Measurements from ENCODE around the gene LRRC74A.
"Not testable (repeated sequence)": the region's sequence is repeated elsewhere in the genome, so short reads cannot be mapped to it uniquely, and the experiment has no call there.

The LRRC74A gene

DNA sequence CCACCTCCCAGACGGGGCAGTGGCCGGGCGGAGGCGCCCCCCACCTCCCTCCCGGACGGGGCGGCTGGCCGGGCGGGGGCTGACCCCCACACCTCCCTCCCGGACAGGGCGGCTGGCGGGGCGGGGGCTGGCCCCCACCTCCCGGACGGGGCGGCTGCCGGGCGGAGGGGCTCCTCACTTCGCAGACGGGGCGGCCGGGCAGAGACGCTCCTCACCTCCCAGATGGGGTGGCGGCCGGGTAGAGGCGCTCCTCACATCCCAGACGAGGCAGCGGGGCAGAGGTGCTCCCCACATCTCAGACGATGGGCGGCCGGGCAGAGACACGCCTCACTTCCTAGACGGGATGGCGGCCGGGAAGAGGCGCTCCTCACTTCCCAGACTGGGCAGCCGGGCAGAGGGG is 71.8 kb downstream of the LRRC74A start:
- DNase-seq, result not testable (repeated sequence)

DNA sequence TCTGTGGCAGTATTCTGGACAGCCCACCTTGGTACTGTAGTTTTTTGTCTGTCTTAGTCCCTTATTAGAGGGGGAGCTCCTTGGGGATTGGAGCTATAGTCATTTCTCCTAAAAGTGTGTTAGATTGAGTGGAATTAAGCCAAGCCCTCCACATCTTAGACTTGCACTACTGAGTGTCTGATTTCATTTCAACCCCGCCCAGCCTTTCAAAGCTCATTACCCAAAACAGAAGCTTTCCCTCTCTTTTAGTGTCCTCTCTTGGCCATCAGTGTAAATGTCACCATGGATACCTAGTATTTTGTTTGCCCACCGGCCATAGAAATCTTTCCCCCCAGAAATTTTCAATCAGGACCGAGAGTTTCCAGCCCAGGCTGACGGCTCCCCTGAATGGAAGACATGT is 74.5 kb downstream of the LRRC74A start:
- no peak for DNase-seq

DNA sequence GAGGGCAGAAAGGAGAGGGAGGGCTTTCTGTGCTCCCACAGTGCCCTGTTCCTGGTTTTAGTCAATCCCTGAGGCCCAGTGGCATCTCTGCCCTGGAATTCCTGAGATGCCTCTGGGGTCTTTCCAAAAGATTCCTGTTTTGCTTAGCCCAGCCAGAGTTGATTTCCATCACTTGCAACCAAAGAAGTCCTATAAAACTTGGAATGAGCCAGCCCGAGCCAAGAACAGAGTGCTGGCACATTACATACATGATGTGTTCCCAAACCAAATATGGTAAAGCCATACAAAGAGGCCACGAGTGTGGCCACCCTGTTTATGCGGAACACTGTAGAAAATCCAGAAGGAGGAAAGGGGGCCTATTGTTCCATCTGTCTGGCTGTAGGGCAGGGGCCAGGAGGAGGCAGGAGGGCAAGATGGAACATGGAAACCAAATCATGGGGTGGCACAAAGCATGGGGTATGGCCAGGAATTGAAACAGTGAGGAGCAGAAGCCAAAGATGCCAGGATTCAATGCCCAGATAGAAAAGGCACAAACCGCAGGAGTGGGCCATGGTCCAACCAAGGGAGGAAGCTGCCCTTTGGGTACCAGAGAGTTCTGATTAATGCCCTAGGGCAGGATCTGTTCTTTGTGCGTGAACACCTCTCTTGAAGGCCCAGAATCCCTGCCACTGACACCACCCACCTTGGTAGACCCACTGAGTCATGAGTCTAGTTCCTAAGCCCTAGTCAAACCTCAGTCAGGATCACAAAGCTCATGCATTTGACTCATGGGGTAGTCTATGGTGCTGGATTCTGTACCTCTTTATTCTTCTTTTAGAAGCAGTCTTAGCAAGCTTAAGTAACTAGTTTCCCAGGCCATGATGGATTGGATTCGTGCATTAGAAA is 75.2 kb downstream of the LRRC74A start:
- no peak for DNase-seq

DNA sequence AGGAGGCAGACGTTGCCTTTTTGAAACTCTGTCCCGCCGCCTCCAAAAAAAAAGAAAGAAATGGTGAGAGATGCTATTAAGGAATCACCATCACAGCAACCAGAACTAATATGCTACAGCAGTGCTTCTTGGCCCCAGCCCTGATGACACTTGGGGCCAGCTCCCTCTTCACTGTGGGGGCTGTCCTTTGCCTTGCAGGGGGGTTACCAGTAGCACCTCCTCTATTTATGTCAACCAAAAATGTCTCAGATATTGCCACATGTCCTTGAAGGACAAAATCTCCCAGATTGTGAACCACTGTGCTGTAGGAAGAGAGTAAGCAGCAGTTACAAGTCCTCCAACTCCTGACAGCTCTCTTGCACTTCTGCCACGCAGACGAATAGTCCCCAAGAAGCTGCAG is 76.4 kb downstream of the LRRC74A start:
- DNase-seq, result no peak

DNA sequence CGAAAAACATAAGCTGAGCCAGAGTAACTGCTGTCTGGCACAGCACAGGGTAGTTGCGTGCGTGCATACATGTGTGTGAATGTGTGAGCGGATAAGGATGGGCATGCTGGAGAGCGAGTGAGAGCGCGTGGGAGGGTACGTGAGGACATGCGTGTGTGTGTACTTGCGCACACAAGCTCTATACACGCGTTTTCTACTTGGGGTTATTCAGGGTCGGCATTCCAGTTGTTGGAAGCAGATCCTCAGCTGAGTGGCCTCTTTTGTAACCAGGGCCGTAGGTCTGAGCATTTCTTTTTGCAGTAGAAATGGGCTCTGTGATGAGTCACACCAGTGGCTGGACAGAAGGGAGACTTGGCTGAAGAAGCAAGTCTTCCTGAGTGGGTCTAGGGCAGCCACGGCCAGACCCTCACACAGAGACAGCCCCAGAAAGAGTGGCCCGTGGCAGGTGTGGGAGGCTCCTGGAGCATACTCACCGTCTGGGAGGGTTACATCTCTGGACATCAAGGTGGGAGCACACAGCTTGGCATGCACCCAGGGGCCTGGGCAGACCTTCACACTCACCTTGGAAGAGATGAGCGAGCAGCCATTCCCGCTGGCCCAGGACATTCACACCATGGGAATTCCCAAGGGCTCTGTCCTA is 78.0 kb downstream of the LRRC74A start:
- DNase-seq, result no peak

DNA sequence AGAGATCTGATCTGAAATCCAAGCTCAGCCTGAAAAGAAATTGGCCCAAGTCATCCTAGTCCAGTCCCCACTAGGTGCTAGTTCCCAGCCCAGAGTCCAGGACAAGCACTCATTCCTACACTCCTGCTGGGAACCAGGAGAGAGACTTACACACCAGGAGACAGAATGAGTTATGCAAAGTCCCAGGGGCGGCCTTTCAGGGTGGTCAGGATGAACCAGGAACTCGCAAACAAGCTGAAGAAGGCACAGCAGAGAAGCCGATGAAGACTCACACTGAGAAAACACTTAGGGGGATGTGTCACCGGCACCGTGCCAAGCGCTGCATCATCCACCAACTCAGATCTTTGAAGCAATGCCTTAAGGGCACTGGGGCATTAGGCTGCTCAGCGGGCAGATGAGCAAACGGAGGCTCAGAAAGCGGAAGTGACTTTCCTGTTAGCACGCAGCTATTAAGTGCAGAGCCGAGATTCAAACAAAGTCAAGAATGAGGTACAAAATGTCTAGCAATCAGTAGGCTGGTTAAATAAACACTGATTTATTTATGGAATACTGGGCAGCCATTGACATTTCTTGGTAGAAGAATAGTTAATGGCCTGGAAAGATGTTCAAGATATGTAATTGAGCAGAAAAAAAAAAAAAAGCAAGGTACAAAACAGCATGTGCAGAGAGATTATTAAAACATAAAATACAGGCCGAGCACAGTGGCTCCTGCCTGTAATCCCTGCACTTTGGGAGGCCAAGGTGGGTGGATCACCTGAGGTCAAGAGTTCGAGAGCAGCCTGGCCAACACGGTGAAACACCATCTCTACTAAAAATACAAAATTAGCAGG is 78.7 kb downstream of the LRRC74A start:
- DNase-seq, result peak; percentile 34

DNA sequence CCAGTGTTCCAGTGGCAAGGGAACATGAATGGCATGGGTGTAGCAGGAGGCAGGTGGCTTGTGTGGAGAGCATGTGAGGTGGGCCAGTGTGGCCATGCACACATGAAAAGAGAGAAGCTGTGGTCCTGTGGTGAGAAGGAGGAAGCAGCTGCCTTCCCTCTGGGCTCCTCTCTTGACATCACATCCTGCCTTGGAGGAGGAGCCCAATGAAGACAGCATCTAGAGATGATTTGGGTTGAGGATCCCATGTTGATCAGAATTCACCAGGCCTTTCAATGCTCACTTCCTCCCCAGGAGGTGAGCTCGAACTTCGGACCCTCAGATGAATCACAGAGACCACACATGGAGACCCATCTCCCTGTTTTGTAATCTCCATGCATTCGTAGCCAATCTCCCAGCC is 82.6 kb downstream of the LRRC74A start:
- DNase-seq, result no peak

DNA sequence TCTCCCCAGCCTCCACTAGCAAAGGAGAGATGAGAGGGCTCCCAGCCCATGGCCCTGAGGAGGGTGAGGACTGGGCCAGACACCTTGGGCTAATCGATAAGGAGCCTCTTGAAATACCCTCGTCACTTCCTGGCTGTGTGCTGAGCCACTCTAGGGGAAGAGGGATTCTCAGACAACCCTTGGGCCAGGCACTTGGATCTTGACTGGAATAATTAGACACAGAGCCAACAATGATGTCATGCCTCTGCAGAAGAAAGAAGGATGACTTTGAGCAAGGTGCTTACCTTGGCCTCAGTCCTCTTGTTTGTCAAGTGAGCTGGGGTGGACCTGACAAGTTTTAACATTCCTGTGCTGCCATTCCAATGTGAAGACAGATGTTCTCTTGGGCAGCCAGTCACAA is 83.1 kb downstream of the LRRC74A start:
- no peak for DNase-seq

DNA sequence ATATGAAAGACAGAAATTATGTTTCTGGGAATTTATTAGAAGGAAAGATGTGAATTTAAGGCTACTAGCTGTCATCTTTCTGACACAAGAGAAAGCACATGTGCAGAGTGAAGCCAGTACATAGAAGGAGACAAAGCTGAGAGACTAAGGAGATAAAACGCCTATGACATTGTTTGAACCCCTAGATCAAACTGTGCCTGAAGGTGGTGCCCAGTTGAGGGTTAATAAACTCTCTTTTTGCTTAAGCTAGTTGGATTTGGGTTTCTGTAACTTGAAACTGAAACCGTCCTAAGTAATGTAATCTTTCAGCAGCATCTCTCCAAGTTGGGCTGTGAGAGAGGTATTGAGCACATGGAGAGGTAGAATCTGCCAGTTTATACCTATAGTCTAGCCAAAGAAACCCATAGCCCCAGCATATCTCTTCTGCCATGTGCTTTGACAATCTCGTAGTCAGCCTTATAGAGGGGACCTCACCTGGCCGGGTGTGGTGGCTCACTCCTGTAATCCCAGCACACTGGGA is 84.2 kb downstream of the LRRC74A start:
- no peak for DNase-seq

DNA sequence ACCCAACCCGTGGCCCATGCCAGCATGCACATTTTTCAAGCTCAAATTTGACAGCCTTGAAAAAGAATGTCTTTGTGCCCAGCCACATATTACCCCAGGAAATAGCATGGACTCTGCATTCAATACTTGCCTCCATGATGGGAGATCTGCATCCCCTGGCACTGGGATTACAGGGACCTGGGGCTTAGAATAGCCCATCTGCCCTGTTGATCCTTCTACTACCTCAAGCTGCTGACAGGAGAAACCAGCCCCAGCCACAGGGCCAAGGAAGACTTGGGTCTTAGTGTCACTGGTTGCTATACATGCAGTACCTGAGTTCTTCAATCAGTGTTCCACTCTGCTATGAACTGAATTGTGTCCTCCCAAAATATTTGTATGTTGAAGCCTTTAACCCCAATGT is 85.3 kb downstream of the LRRC74A start:
- DNase-seq, result no peak

DNA sequence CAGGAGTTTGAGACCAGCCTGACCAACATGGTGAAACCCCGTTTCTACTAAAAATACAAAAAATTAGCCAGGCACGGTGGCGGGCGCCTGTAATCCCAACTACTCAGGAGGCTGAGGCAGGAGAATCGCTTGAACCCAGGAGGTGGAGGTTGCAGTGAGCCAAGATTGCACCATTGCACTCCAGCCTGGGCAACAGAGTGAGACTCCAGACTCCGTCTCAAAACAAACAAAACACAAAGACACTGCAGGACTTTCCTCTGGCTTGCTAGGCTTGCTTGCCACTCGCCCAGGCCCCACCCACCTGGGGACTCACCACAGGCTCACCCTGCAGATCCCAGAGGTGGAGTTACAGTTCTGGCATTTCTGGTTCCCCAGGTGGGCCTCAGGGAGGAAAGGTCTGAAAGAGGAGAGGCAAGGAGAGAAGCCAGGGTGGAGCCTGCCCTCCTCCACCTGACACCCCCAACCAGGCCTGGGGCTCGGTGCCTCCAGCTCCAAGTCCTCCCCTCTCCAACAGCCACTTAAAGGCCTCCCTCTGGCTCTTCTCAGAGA is 88.4 kb downstream of the LRRC74A start:
- DNase-seq, result not testable (repeated sequence)

DNA sequence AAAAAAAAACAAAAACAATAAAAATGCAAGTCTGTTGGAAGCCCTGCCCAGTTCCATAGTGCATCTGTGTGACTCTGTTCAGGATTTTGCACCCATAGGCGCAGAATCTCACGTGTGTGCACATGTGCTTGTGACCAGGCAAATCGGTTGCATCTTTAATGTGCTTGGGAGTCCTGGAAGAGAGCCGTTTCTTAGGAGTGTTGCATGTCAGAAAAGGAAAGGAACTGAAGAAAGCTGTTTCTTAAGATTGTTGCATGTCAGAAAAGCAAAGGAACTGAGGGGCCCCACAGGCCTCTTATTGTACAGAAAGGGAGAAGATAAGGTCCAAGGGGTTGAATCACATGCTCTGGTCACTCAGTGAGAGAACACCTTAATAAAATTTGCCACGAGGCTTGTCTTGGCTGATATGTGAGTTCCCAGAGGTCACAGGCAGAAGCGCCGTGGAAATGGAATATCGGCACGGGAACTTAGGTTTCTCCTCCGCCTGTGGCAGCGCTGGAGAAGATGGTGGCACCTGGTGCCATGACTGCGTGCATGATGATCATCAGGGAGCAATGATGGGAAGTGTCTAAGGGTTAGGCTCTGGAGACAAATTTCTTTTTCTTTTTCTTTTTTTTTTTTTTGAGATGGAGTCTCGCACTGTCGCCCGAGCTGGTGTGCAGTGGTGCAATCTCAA is 90.0 kb downstream of the LRRC74A start:
- no peak for DNase-seq

DNA sequence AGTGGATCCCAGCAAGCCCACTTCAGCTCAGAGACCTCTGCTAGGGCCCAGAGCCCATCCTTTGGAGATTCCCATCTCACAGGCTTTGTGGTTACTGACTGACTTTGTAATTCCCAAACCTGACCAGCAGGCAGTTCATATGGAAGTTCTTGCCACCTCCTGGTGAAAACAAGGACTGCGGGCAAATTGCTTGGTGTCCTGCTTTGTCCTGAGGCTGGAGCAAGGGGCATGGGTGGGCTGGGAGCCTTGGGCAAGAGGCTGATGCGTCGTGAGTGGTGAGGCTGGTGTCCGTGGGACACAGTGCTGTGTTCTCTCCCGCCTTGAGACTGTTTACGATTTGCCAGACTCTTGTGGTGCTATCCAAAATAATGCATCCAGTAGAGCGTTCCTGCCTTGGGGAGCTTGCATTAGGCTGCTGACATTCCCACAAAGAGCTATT is 91.0 kb downstream of the LRRC74A start:
- DNase-seq, result peak; percentile 68

DNA sequence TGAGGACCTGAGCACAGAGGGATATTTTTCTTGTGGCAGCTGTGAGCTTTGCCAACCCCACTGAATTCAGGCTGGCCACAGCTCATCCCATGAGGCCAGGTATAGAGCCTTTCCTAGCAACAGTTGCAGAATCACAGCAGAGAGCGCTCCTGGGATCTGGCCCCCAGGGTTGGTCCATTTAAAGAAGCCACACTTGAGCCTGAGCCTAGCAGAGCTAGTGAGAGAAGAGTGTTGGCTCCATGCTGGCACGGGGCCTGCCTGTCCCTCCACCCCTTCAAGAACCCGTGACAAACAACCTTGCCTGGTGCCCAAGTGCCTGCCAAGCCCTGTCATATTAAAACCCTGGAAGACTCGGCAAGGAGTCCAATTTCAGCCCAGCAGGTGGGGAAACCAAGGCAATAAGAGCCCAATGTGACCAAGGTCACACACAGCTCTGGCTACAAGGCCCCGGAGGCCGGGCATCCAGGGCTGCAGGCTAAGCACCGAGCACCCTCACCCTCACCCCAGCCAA is 91.6 kb downstream of the LRRC74A start:
- DNase-seq, result peak; percentile 85

DNA sequence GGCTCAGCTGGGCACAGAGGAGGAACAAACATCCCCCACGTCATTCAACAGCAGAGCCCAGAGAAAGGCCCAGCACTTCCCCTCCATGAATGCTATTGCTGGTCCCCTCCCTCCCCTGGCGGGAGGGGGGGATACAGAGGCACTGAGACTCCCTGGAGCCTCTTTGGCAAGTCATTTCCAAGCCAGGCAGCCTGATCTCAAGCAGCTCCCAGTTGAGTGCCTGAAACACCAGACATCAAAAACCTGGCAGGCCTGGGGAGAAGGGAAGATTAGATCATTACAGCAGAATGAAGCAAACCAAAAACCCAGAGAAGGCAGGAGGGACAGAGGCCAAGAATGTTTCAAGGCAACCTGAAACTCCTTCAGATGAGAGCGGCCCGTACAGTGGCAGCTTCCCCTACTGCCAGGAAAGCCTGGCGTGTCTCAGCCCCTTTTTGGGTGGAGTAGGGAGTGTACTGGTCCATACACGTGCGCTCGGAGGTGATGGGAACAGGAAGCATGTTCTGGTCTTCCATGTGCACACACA is 92.1 kb downstream of the LRRC74A start:
- DNase-seq, result peak; percentile 85

DNA sequence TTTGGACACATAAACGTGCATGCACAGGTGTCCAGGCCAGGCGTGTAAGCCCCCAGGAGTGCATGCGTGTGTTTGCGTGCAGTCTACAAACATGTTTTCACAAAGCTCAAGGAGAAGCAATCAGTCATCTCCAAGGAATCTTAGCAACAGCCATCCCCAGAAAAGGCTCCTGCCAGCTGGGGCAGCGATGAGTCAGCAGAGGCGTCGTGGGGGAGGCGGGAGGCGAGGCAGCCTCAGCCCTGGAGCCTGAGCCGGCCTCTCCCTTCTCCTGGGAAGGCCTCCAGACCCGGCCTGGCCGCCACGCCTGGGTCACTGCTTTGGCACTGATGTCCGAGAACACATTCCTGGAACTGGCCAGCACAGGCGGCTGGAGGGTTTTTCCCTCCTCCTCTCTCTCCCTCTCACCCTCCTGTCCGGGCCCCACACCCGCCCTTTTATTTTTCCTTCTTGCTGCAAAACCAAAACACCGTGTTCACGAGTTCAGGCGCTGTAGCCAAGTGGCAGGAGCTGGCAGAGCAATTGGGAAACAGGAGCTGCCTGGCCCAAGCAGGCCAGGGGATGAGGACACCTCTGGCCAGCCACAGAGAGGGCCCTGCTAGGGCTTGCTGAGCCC is 92.7 kb downstream of the LRRC74A start:
- peak; percentile 70 for DNase-seq
